HCT116 (cell line): ENCODE measurements around the gene KRTAP12-2.

ENCODE experiments used
- CBX3 ChIP-seq: IDR thresholded peaks from 2 replicates; pipeline ENCODE4 v1.6.1; 2012; ENCODE audit warnings: low read depth
- CEBPB ChIP-seq: IDR thresholded peaks from 2 replicates; pipeline ENCODE4 v1.6.1; 2012; ENCODE audit warnings: low read depth
- CTCF ChIP-seq, 3 experiments: fragments of 200-600 bp in 1 of 3; sonication (generic) in 1 of 3; IDR thresholded peaks in 2 of 3; conservative IDR thresholded peaks in 1 of 3; 2 replicates each; pipeline ENCODE4 v1.5.1; 2012 to 2017; ENCODE audit warnings: low read depth in 2 of 3, low read length in 2 of 3, antibody characterized with exemption in 1 of 3, borderline replicate concordance in 1 of 3, control low read depth in 1 of 3, mild to moderate bottlenecking in 1 of 3, mixed read lengths in 1 of 3, mixed run types in 1 of 3, moderate library complexity in 1 of 3; ENCODE audit not compliant: insufficient read depth in 1 of 3
- ELF1 ChIP-seq: IDR thresholded peaks from 2 replicates; pipeline ENCODE4 v1.6.1; 2012; ENCODE audit warnings: low read depth, borderline replicate concordance
- EZH2 ChIP-seq: fragments of 200-600 bp; sonication (generic); IDR thresholded peaks from 2 replicates; pipeline ENCODE4 v1.6.1; 2017; ENCODE audit warnings: antibody characterized with exemption, mixed run types
- POLR2A ChIP-seq: IDR thresholded peaks from 2 replicates; pipeline ENCODE4 v1.7.0; 2011; ENCODE audit warnings: borderline replicate concordance; ENCODE audit not compliant: insufficient read depth, insufficient read length; ENCODE audit errors: extremely low read depth
- POLR2AphosphoS5 ChIP-seq: IDR thresholded peaks from 2 replicates; pipeline ENCODE4 v1.6.1; 2011; ENCODE audit warnings: mild to moderate bottlenecking, low read depth, low read length, moderate library complexity
- REST ChIP-seq: IDR thresholded peaks from 2 replicates; pipeline ENCODE4 v1.6.1; 2012; ENCODE audit warnings: low read depth
- SIN3A ChIP-seq: IDR thresholded peaks from 2 replicates; pipeline ENCODE4 v1.6.1; 2012; ENCODE audit warnings: low read depth

- TF ChIP-seq CTCF (IDR thresholded peaks at IDR 0.05 in 2 of 3, conservative IDR thresholded peaks at IDR 0.05 in 1 of 3; ENCODE audit: borderline replicate concordance in 1 of 3, insufficient read depth in 1 of 3, low read depth in 2 of 3, low read length in 2 of 3) = no peak
- no peak for TF ChIP-seq EZH2
- no peak for TF ChIP-seq REST
- TF ChIP-seq POLR2A = no peak
- TF ChIP-seq CBX3 = no peak
- TF ChIP-seq CEBPB = no peak
- no peak for TF ChIP-seq ELF1
- TF ChIP-seq POLR2AphosphoS5 = no peak
- TF ChIP-seq SIN3A = no peak
Measured at GRCh38 chr21:44684483-44684882, 17.8 kb upstream of the KRTAP12-2 start.
